ENCODE measurements around the gene COCH.

The COCH gene

GRCh38 chr14:30874120-30874998 is at the start of gene COCH:
TSS of gene COCH (plus strand) at chr14:30874559. CDS start at chr14:30874939, 380 bp downstream.
- DNase-seq (ENCODE audit: low read depth), result no peak

GRCh38 chr14:30826070-30826469 is 48.3 kb upstream of the COCH start:
- no peak for DNase-seq (ENCODE audit: low read depth)

GRCh38 chr14:30829853-30830252 is 44.5 kb upstream of the COCH start:
- DNase-seq (ENCODE audit: low read depth), result no peak

- DNase-seq (ENCODE audit: low read depth), result no peak
Measured at GRCh38 chr14:30834353-30834752, 40.0 kb upstream of the COCH start.

GRCh38 chr14:30838351-30838750 is 36.0 kb upstream of the COCH start:
- DNase-seq (ENCODE audit: low read depth), result no peak

- no peak for DNase-seq (ENCODE audit: low read depth)
Measured at GRCh38 chr14:30840086-30840779, 34.1 kb upstream of the COCH start.

- no peak for DNase-seq (ENCODE audit: low read depth)
Measured at GRCh38 chr14:30842431-30842830, 31.9 kb upstream of the COCH start.

- no peak for DNase-seq (ENCODE audit: low read depth)
Measured at GRCh38 chr14:30848449-30849240, 25.7 kb upstream of the COCH start.

- no peak for DNase-seq (ENCODE audit: low read depth)
Measured at GRCh38 chr14:30849354-30849753, 25.0 kb upstream of the COCH start.

GRCh38 chr14:30849983-30850382 is 24.4 kb upstream of the COCH start:
- no peak for DNase-seq (ENCODE audit: low read depth)

GRCh38 chr14:30853946-30854345 is 20.4 kb upstream of the COCH start:
- DNase-seq (ENCODE audit: low read depth), result no peak

GRCh38 chr14:30854492-30854891 is 19.9 kb upstream of the COCH start:
- DNase-seq (ENCODE audit: low read depth), result no peak

- DNase-seq (ENCODE audit: low read depth), result no peak
Measured at GRCh38 chr14:30855345-30856037, 18.9 kb upstream of the COCH start.

- DNase-seq (ENCODE audit: low read depth), result no peak
Measured at GRCh38 chr14:30861200-30861599, 13.2 kb upstream of the COCH start.

GRCh38 chr14:30864934-30865333 is 9.4 kb upstream of the COCH start:
- no peak for DNase-seq (ENCODE audit: low read depth)

- DNase-seq (ENCODE audit: low read depth), result no peak
Measured at GRCh38 chr14:30868736-30869135, 5.6 kb upstream of the COCH start.

GRCh38 chr14:30869551-30870155 is 4.7 kb upstream of the COCH start:
- no peak for DNase-seq (ENCODE audit: low read depth)

- DNase-seq (ENCODE audit: low read depth), result no peak
Measured at GRCh38 chr14:30872602-30873001, 1.8 kb upstream of the COCH start.

- DNase-seq (ENCODE audit: low read depth), result no peak
Measured at GRCh38 chr14:30873308-30874119, 845 bp upstream of the COCH start.

- no peak for DNase-seq (ENCODE audit: low read depth)
Measured at GRCh38 chr14:30874999-30875787, 834 bp downstream of the COCH start.

Data from activated T-cell treated with anti-CD3 and anti-CD28 coated beads for 1 hour (primary cell).